Smooth muscle cell (in vitro differentiated cells): ENCODE results near the gene SMCHD1. TPM values are rescaled to one million over a fixed set of nuclear protein-coding genes. Genes with fewer than 3 reads are reported as not detected.

Experiments
- DNase-seq: peaks from one replicate; lab custom pipeline; 2025; ENCODE audit not compliant: unreplicated experiment; lab: John Stamatoyannopoulos, UW
- H2AFZ ChIP-seq: fragments of 200-600 bp; sonication (generic); 2 replicates; pipeline ENCODE4 v1.6.0; 2016; ENCODE audit warnings: antibody characterized with exemption, low read depth, mild to moderate bottlenecking
- H3F3A ChIP-seq: fragments of 200-600 bp; sonication (generic); 2 replicates; pipeline ENCODE4 v1.6.0; 2017; ENCODE audit warnings: antibody characterized with exemption, low read depth
- H3K27ac ChIP-seq: fragments of 200-600 bp; sonication (generic); 2 replicates; pipeline ENCODE4 v1.5.1; 2016; ENCODE audit warnings: low read depth, mild to moderate bottlenecking
- H3K27me3 ChIP-seq: fragments of 200-600 bp; sonication (generic); 2 replicates; pipeline ENCODE4 v1.6.1; 2016; ENCODE audit warnings: low read depth, mild to moderate bottlenecking
- H3K36me3 ChIP-seq: fragments of 200-600 bp; sonication (generic); 2 replicates; pipeline ENCODE4 v1.5.1; 2016; ENCODE audit warnings: low read depth
- H3K4me1 ChIP-seq: fragments of 200-600 bp; sonication (generic); 2 replicates; pipeline ENCODE4 v1.5.1; 2016; ENCODE audit warnings: low read depth
- H3K4me2 ChIP-seq: fragments of 200-600 bp; sonication (generic); 2 replicates; pipeline ENCODE4 v1.6.0; 2016; ENCODE audit warnings: mild to moderate bottlenecking
- H3K4me3 ChIP-seq: fragments of 200-600 bp; sonication (generic); 2 replicates; pipeline ENCODE4 v1.5.1; 2016; ENCODE audit warnings: mild to moderate bottlenecking
- H3K79me2 ChIP-seq: fragments of 200-600 bp; sonication (generic); 2 replicates; pipeline ENCODE4 v1.6.0; 2016; ENCODE audit warnings: low read depth, mild to moderate bottlenecking
- H3K9ac ChIP-seq: fragments of 200-600 bp; sonication (generic); 2 replicates; pipeline ENCODE4 v1.6.0; 2016; ENCODE audit warnings: low read depth
- H3K9me3 ChIP-seq: fragments of 200-600 bp; sonication (generic); replicated peaks from 2 replicates; pipeline ENCODE4 v1.5.1; 2016; ENCODE audit warnings: low read depth
- H4K20me1 ChIP-seq: fragments of 200-600 bp; sonication (generic); 2 replicates; pipeline ENCODE4 v1.6.0; 2016; ENCODE audit warnings: low read depth
- CTCF ChIP-seq: fragments of 200-600 bp; sonication (generic); IDR thresholded peaks from 2 replicates; pipeline ENCODE4 v1.5.1; 2017; ENCODE audit warnings: borderline replicate concordance, mild to moderate bottlenecking, antibody characterized with exemption; ENCODE audit not compliant: insufficient read depth, poor library complexity, severe bottlenecking
- WGBS: methylation state at CpG from one replicate; pipeline ENCODE4 v1.1.7; 2016; ENCODE audit warnings: low lambda C conversion rate; 5-methylcytosine and 5-hydroxymethylcytosine counted together
- polyA plus RNA-seq: library from polyadenylated mRNA; unstranded; fragments of >200 nt; fragmentation: Nextera tagmentation; extraction: Ambion mirVana; gene quantifications from 2 replicates; pipeline ENCODE4 v1.2.1, GENCODE V29; 2016
- total RNA-seq: library from RNA; depleted of rRNA; stranded (reverse); fragments of >200 nt; gene quantifications from 2 replicates; pipeline ENCODE4 v1.2.3, GENCODE V29; 2014

SMCHD1 gene
- total and polyA plus RNA-seq, 2 experiments from 2014 or later, result 5.9 to 46.3 TPM

- no peak overlapping the region for H3K4me3 ChIP-seq
- no peak overlapping the region for H3K9ac ChIP-seq
- WGBS, result 95% methylated on average over 9 of the region's 9 CpGs
- no peaks in the 10 kb centered on the region for H3K79me2 ChIP-seq
- TF ChIP-seq CTCF, result no peak
- no peaks in the 10 kb centered on the region for H3K4me1 ChIP-seq
- H3K27ac ChIP-seq, result no peak overlapping the region
- no peaks in the 10 kb centered on the region for H3K9me3 ChIP-seq
- H2AFZ ChIP-seq, result no peak overlapping the region
- H3K4me2 ChIP-seq, result no peak overlapping the region
- peaks cover 17% of the 10 kb centered on the region for H3K36me3 ChIP-seq
- no peaks in the 10 kb centered on the region for H4K20me1 ChIP-seq
- no peaks in the 10 kb centered on the region for H3F3A ChIP-seq
- no peaks in the 10 kb centered on the region for H3K27me3 ChIP-seq
- DNase-seq, result no peak
Observed at GRCh38 chr18:2794159-2794558, 138.6 kb downstream of the SMCHD1 start.

DNA sequence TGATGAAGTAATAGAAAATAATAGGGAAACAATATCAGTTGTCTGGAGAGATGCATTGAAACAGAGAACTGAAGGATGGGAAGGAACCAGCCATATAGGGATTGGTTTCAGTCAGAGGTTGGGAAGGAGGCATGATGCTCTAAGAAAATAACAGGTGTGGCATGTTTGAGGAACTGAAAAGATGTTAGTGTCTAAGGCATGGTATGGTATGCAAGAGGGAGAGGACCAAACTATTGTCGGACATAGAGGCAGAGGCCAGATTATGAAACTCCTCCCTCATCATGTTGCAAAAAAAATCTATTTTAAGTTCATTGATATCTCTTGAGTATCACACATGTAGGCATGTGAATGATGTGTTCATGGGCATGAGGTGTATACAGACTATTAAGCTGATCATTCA is 142.4 kb downstream of the SMCHD1 start:
- TF ChIP-seq CTCF, result no peak
- peaks cover 20% of the 10 kb centered on the region for H3K36me3 ChIP-seq
- DNase-seq, result no peak
- H3K9ac ChIP-seq, result no peak overlapping the region
- H3K4me1 ChIP-seq, result no peaks in the 10 kb centered on the region
- H4K20me1 ChIP-seq, result no peaks in the 10 kb centered on the region
- no peaks in the 10 kb centered on the region for H3K9me3 ChIP-seq
- no peaks in the 10 kb centered on the region for H3F3A ChIP-seq
- H3K4me3 ChIP-seq, result no peak overlapping the region
- no peak overlapping the region for H3K27ac ChIP-seq
- no peak overlapping the region for H2AFZ ChIP-seq
- H3K4me2 ChIP-seq, result no peak overlapping the region
- H3K79me2 ChIP-seq, result no peaks in the 10 kb centered on the region
- no peaks in the 10 kb centered on the region for H3K27me3 ChIP-seq
- WGBS, result 100% methylated on average over 1 of the region's 1 CpG

- no peaks in the 10 kb centered on the region for H3F3A ChIP-seq
- H3K36me3 ChIP-seq, result peaks cover 20% of the 10 kb centered on the region
- H4K20me1 ChIP-seq, result no peaks in the 10 kb centered on the region
- H3K4me3 ChIP-seq, result no peak overlapping the region
- 98% methylated on average over 2 of the region's 2 CpGs for WGBS
- H3K4me2 ChIP-seq, result no peak overlapping the region
- no peak overlapping the region for H3K9ac ChIP-seq
- no peaks in the 10 kb centered on the region for H3K27me3 ChIP-seq
- H3K27ac ChIP-seq, result no peak overlapping the region
- no peak for TF ChIP-seq CTCF
- H3K9me3 ChIP-seq, result no peaks in the 10 kb centered on the region
- no peak overlapping the region for H2AFZ ChIP-seq
- no peaks in the 10 kb centered on the region for H3K79me2 ChIP-seq
- DNase-seq, result no peak
- H3K4me1 ChIP-seq, result no peaks in the 10 kb centered on the region
Observed at GRCh38 chr18:2799369-2799768, 143.8 kb downstream of the SMCHD1 start.
